Measurements from ENCODE around the gene SYT14. TPM values are rescaled to one million over a fixed set of nuclear protein-coding genes. Genes with fewer than 3 reads are reported as not detected.

Gene SYT14
- total RNA-seq, 1 experiment from 2014 or later: 10.3 TPM

GRCh38 chr1:209900734-209901133 lies 37.3 kb upstream of the SYT14 start:
- H3K36me3 Mint-ChIP-seq (ENCODE audit: insufficient read depth in 1 of 3, low read depth in 3 of 3): peaks cover 0 to 2% (median 0%) of the 10 kb centered on the region in 3 experiments; a peak in 2 of 7 replicates
- no peaks in the 10 kb centered on the region; the same call in none of the 2 replicates for H3K27me3 Mint-ChIP-seq (ENCODE audit: low read depth)
- peaks cover 3 to 5% of the 10 kb centered on the region in 2 experiments; a peak in 3 of 5 replicates for H3K9me3 Mint-ChIP-seq
- Histone ChIP-seq H3K23ac (ENCODE audit: insufficient read length, low read depth, low read length) (no peak overlapping the region), H4K91ac (ENCODE audit: insufficient read length, low read depth, low read length) (no peak overlapping the region), H3K79me2 (ENCODE audit: insufficient read depth, low read length) (no peaks in the 10 kb centered on the region), H3K79me1 (ENCODE audit: insufficient read depth, low read depth, low read length, poor library complexity, severe bottlenecking) (no peaks in the 10 kb centered on the region), H2AFZ (ENCODE audit: low read length) (no peak overlapping the region), H3K4me1 (ENCODE audit: insufficient read depth, low read length) (no peaks in the 10 kb centered on the region), H3K9me3 (ENCODE audit: control insufficient read depth, low read depth, low read length) (no peaks in the 10 kb centered on the region), H2BK15ac (ENCODE audit: low read depth, low read length) (no peak overlapping the region), H3K4ac (ENCODE audit: low read depth, low read length) (no peak overlapping the region), H3K18ac (ENCODE audit: insufficient read length, low read depth, low read length) (no peak overlapping the region), H3K4me2 (ENCODE audit: insufficient read depth, insufficient read length, low read length) (no peak overlapping the region), H4K5ac (ENCODE audit: insufficient read length, low read depth, low read length) (no peak overlapping the region), H3K9ac (ENCODE audit: extremely low read depth, insufficient read length, low read length) (no peak overlapping the region), H2BK5ac (ENCODE audit: insufficient read length, low read length) (no peak overlapping the region), H3K56ac (ENCODE audit: insufficient read length, low read depth, low read length) (no peak overlapping the region), H4K8ac (replicated peaks; ENCODE audit: insufficient read length, low read depth, low read length) (no peak overlapping the region), H2BK12ac (ENCODE audit: insufficient read length, low read depth, low read length) (no peak overlapping the region), H3K23me2 (ENCODE audit: insufficient read length, low read depth, low read length, poor library complexity, severe bottlenecking) (no peaks in the 10 kb centered on the region), H3K27ac (ENCODE audit: insufficient read length, low read depth, low read length) (no peak overlapping the region), H3T11ph (ENCODE audit: low read length) (no peak overlapping the region), H2BK120ac (ENCODE audit: low read depth, low read length, poor library complexity, severe bottlenecking) (no peak overlapping the region), H2AK5ac (ENCODE audit: insufficient read length, low read length) (no peak overlapping the region), H2BK20ac (ENCODE audit: low read depth, low read length, poor library complexity, severe bottlenecking) (no peak overlapping the region), H4K20me1 (ENCODE audit: control insufficient read depth, insufficient read depth, insufficient read length) (no peaks in the 10 kb centered on the region), H3K27me3 (ENCODE audit: insufficient read depth, low read length) (no peaks in the 10 kb centered on the region), H3K14ac (ENCODE audit: insufficient read depth, low read length) (no peak overlapping the region)
- no CpG with 5 or more reads among the region's 1 CpG for WGBS (ENCODE audit: extremely low coverage, insufficient read length, low lambda C conversion rate)
- H3K27ac Mint-ChIP-seq: no peak overlapping the region
- peaks cover 5% of the 10 kb centered on the region in 2 experiments; a peak in 2 of 4 replicates for H3K4me1 Mint-ChIP-seq
- no peak overlapping the region for H3K4me3 Mint-ChIP-seq
- DNase-seq: no peak
- no peak for TF ChIP-seq CTCF (conservative IDR thresholded peaks at IDR 0.05)
